ENCODE results near the gene PITX2. TPM values are rescaled to one million over a fixed set of nuclear protein-coding genes. Genes with fewer than 3 reads are reported as not detected.

PITX2 gene
- not detected for total RNA-seq
- under 1 TPM in 1 of 3 donors, not detected in 2; 0.12 TPM for polyA plus RNA-seq
- long read RNA-seq, donor 1 = 0 reads
- long read RNA-seq, donor 2 = 0 reads

- Histone ChIP-seq H3K4me3 (peak within 1 kb of the TSS in 7 of 8 donors; percentile 27 to 62 (median 29)), H3K27me3 (replicated peaks in 1 of 7) (peaks cover 13 to 100% (median 100%) of the 10 kb centered on the region in 7 donors), H3K9me3 (peaks cover 0 to 8% (median 0%) of the 10 kb centered on the region in 8 donors), H3K27ac (no peak within 1 kb of the TSS), H3K4me1 (peaks cover 20 to 44% (median 27%) of the 10 kb centered on the region in 6 donors), H3K36me3 (no peaks in the 10 kb centered on the region)
- no peak for TF ChIP-seq POLR2A (IDR thresholded peaks at IDR 0.05)
- TF ChIP-seq POLR2AphosphoS5 (IDR thresholded peaks at IDR 0.05) = peak in 2 of 3 donors; percentile 9 to 23
- WGBS, 5 donors = 3 to 10% (median 4%) methylated on average over 18 to 56 of the region's 56 CpGs
- DNase-seq = peak; percentile 73
- intact Hi-C loops (cut with DNase I; ENCODE audit: low total_unique reads) = no loop called here
Observed at GRCh38 chr4:110622841-110623717, at the start of gene PITX2. TSS of gene PITX2 (minus strand) at chr4:110623077. CDS start at chr4:110622460, 617 bp downstream.

DNA sequence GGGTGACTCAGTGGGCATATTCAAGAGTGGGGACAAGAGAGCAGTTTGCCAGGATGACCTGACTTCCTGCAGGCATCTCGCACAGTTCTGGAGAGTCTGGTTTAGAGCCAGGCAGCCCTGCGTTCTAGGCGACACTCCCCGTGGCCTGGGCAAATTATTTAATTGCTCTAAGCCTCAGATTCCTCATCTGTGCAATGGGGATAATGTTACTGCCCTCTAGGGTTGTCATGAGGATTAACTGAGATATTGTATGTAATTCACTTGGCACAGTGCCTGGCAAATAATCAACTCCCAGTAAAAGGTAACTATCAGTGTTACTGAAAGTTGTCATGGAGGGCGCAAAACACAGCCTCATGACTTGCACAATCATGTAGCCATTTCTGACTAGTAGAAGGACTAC lies 48.8 kb upstream of the PITX2 start:
- H3K27ac ChIP-seq = no peak overlapping the region
- H3K4me3 ChIP-seq = no peak overlapping the region
- H3K4me1 ChIP-seq = no peaks in the 10 kb centered on the region
- TF ChIP-seq POLR2AphosphoS5 (IDR thresholded peaks at IDR 0.05) (no peak), POLR2A (IDR thresholded peaks at IDR 0.05) (no peak)
- TF ChIP-seq, protein P1, sequence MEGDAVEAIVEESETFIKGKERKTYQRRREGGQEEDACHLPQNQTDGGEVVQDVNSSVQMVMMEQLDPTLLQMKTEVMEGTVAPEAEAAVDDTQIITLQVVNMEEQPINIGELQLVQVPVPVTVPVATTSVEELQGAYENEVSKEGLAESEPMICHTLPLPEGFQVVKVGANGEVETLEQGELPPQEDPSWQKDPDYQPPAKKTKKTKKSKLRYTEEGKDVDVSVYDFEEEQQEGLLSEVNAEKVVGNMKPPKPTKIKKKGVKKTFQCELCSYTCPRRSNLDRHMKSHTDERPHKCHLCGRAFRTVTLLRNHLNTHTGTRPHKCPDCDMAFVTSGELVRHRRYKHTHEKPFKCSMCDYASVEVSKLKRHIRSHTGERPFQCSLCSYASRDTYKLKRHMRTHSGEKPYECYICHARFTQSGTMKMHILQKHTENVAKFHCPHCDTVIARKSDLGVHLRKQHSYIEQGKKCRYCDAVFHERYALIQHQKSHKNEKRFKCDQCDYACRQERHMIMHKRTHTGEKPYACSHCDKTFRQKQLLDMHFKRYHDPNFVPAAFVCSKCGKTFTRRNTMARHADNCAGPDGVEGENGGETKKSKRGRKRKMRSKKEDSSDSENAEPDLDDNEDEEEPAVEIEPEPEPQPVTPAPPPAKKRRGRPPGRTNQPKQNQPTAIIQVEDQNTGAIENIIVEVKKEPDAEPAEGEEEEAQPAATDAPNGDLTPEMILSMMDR (IDR thresholded peaks at IDR 0.05 in 8 of 11, conservative IDR thresholded peaks at IDR 0.05 in 3 of 11) = no peak
- peaks cover 0 to 3% (median 0%) of the 10 kb centered on the region in 7 donors for H3K27me3 ChIP-seq (replicated peaks in 1 of 7)
- intact Hi-C loops (cut with DNase I; ENCODE audit: low total_unique reads) = no loop called here
- no peak for DNase-seq
- no peaks in the 10 kb centered on the region for H3K36me3 ChIP-seq
- 82 to 90% (median 86%) methylated on average over 5 of the region's 5 CpGs for WGBS, 5 donors
- no peaks in the 10 kb centered on the region for H3K9me3 ChIP-seq

DNA sequence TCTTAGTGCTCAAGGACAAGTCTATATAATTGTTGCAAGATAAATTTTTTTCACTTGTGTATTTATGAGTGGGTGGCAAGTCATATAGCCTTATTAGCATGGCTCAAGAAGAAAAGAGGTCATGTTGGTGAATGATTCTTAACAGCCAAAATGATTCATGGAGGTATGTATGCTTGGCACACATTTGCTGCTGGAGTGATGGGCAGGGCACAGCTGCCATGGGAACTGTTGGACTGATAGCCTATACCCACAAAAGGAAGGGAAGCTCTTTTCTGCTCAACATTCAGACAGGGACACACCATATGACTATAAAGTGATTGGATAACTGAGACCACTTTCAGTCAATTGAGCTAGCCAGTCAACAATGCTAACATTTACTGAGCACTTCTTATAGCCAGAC lies 46.8 kb upstream of the PITX2 start:
- Histone ChIP-seq H3K9me3 (no peaks in the 10 kb centered on the region), H3K27ac (no peak overlapping the region), H3K27me3 (replicated peaks in 1 of 7) (peaks cover 0 to 3% (median 0%) of the 10 kb centered on the region in 7 donors), H3K4me1 (no peaks in the 10 kb centered on the region), H3K36me3 (no peaks in the 10 kb centered on the region), H3K4me3 (no peak overlapping the region)
- DNase-seq = no peak
- intact Hi-C loops (cut with DNase I; ENCODE audit: low total_unique reads) = no loop called here
- TF ChIP-seq, protein P1 (IDR thresholded peaks at IDR 0.05 in 8 of 11, conservative IDR thresholded peaks at IDR 0.05 in 3 of 11) = no peak
- TF ChIP-seq POLR2AphosphoS5 (IDR thresholded peaks at IDR 0.05) (no peak), POLR2A (IDR thresholded peaks at IDR 0.05) (no peak)

DNA sequence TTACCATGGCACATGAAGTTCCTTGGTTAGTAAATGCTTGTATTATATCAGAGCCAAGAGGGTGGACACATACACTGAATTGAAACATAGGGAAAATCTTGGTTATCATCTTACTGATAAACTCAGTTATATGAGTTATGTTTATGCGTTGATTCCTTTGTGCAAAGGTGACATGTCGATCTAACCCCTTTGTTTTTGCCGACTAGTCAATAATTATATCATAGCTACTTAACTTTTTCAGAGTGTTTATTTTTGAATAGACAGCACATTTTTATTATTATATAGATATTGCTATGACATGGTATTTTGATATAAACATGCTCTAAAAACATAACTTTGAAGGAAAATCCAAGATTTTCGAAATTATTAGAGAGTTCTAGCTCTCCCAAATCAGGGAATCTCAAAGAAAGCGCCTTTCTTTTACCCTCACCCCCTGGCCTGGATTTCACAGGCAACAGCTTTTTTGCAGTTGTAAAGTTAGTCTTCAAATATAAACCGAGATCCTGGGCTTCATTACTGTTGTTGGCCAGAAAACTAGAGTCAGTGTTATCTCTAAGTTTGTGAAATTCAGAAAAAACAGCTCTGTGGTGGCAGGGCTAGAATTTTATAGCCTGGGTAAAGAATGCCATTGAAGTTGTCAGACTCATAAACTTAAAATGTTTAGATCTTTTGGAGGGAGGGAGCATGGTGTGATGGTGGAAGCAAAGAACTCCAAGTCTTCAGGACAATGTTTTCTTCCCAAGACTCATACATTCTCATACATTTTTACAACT lies 45.8 kb upstream of the PITX2 start:
- H3K27me3 ChIP-seq (replicated peaks in 1 of 7) = peaks cover 0 to 3% (median 0%) of the 10 kb centered on the region in 7 donors
- DNase-seq = no peak
- H3K36me3 ChIP-seq = no peaks in the 10 kb centered on the region
- 45 to 56% (median 56%) methylated on average over 6 of the region's 6 CpGs for WGBS, 5 donors
- TF ChIP-seq POLR2AphosphoS5 (IDR thresholded peaks at IDR 0.05) = no peak
- TF ChIP-seq, protein P1 (IDR thresholded peaks at IDR 0.05 in 8 of 11, conservative IDR thresholded peaks at IDR 0.05 in 3 of 11) = no peak
- no peak for TF ChIP-seq POLR2A (IDR thresholded peaks at IDR 0.05)
- H3K4me1 ChIP-seq = no peaks in the 10 kb centered on the region
- H3K4me3 ChIP-seq = no peak overlapping the region
- H3K27ac ChIP-seq = no peak overlapping the region
- intact Hi-C loops (cut with DNase I; ENCODE audit: low total_unique reads) = no loop called here
- no peaks in the 10 kb centered on the region for H3K9me3 ChIP-seq

Data from spleen (tissue), 13 donors.